ENCODE results near the gene SAXO1. TPM values are rescaled to one million over a fixed set of nuclear protein-coding genes. Genes with fewer than 3 reads are reported as not detected.

The SAXO1 gene
- total and polyA plus RNA-seq, 9 donors, result 0.04 to 0.22 (median 0.11) TPM

- no peak overlapping the region for H3K27ac ChIP-seq (ENCODE audit: low read length)
- peaks cover 8% of the 10 kb centered on the region for H3K4me1 ChIP-seq (ENCODE audit: control insufficient read depth, insufficient read depth, low read length)
- WGBS (ENCODE audit: insufficient coverage), result 100% methylated on average over 6 of the region's 11 CpGs
- H3K27me3 ChIP-seq (ENCODE audit: control insufficient read depth, insufficient read depth, low read length), result no peaks in the 10 kb centered on the region
- no peak for DNase-seq
- peaks cover 3% of the 10 kb centered on the region for H3K36me3 ChIP-seq (ENCODE audit: control insufficient read depth, insufficient read depth, low read length)
- no peaks in the 10 kb centered on the region for H3K9me3 ChIP-seq (replicated peaks; ENCODE audit: control insufficient read depth, low read depth, low read length)
- H3K4me3 ChIP-seq (ENCODE audit: low read length), result no peak overlapping the region
Measured at GRCh38 chr9:18905028-18905882, 127.8 kb downstream of the SAXO1 start.

- no peak for DNase-seq
- no peaks in the 10 kb centered on the region for H3K27me3 ChIP-seq (ENCODE audit: control insufficient read depth, insufficient read depth, low read length)
- H3K4me3 ChIP-seq (ENCODE audit: low read length), result no peak overlapping the region
- H3K27ac ChIP-seq (ENCODE audit: low read length), result no peak overlapping the region
- H3K9me3 ChIP-seq (replicated peaks; ENCODE audit: control insufficient read depth, low read depth, low read length), result no peaks in the 10 kb centered on the region
- 100% methylated on average over 1 of the region's 2 CpGs for WGBS (ENCODE audit: insufficient coverage)
- H3K4me1 ChIP-seq (ENCODE audit: control insufficient read depth, insufficient read depth, low read length), result peaks cover 8% of the 10 kb centered on the region
- peaks cover 3% of the 10 kb centered on the region for H3K36me3 ChIP-seq (ENCODE audit: control insufficient read depth, insufficient read depth, low read length)
Measured at GRCh38 chr9:18903450-18903849, 129.6 kb downstream of the SAXO1 start.

- H3K27me3 ChIP-seq (ENCODE audit: control insufficient read depth, insufficient read depth, low read length), result no peaks in the 10 kb centered on the region
- peaks cover 22% of the 10 kb centered on the region for H3K9me3 ChIP-seq (replicated peaks; ENCODE audit: control insufficient read depth, low read depth, low read length)
- DNase-seq, result no peak
- no peak overlapping the region for H3K27ac ChIP-seq (ENCODE audit: low read length)
- H3K36me3 ChIP-seq (ENCODE audit: control insufficient read depth, insufficient read depth, low read length), result peaks cover 17% of the 10 kb centered on the region
- H3K4me3 ChIP-seq (ENCODE audit: low read length), result no peak overlapping the region
- 100% methylated on average over 1 of the region's 2 CpGs for WGBS (ENCODE audit: insufficient coverage)
- H3K4me1 ChIP-seq (ENCODE audit: control insufficient read depth, insufficient read depth, low read length), result no peaks in the 10 kb centered on the region
Measured at GRCh38 chr9:18896531-18897179, 136.4 kb downstream of the SAXO1 start.

GRCh38 chr9:18896004-18896403 is 137.0 kb downstream of the SAXO1 start:
- peaks cover under 1% of the 10 kb centered on the region for H3K4me1 ChIP-seq (ENCODE audit: control insufficient read depth, insufficient read depth, low read length)
- H3K27ac ChIP-seq (ENCODE audit: low read length), result no peak overlapping the region
- DNase-seq, result no peak
- no peaks in the 10 kb centered on the region for H3K27me3 ChIP-seq (ENCODE audit: control insufficient read depth, insufficient read depth, low read length)
- no peak overlapping the region for H3K4me3 ChIP-seq (ENCODE audit: low read length)
- H3K36me3 ChIP-seq (ENCODE audit: control insufficient read depth, insufficient read depth, low read length), result peaks cover 19% of the 10 kb centered on the region
- peaks cover 22% of the 10 kb centered on the region for H3K9me3 ChIP-seq (replicated peaks; ENCODE audit: control insufficient read depth, low read depth, low read length)

GRCh38 chr9:18893491-18893890 is 139.5 kb downstream of the SAXO1 start:
- no peak for DNase-seq
- Histone ChIP-seq H3K4me1 (ENCODE audit: control insufficient read depth, insufficient read depth, low read length) (peaks cover 18% of the 10 kb centered on the region), H3K9me3 (replicated peaks; ENCODE audit: control insufficient read depth, low read depth, low read length) (peaks cover 22% of the 10 kb centered on the region), H3K27ac (ENCODE audit: low read length) (no peak overlapping the region), H3K4me3 (ENCODE audit: low read length) (no peak overlapping the region), H3K36me3 (ENCODE audit: control insufficient read depth, insufficient read depth, low read length) (peaks cover 21% of the 10 kb centered on the region), H3K27me3 (ENCODE audit: control insufficient read depth, insufficient read depth, low read length) (no peaks in the 10 kb centered on the region)
- WGBS (ENCODE audit: insufficient coverage), result no CpG with 5 or more reads among the region's 1 CpG

GRCh38 chr9:18893046-18893445 is 140.0 kb downstream of the SAXO1 start:
- H3K36me3 ChIP-seq (ENCODE audit: control insufficient read depth, insufficient read depth, low read length), result peaks cover 21% of the 10 kb centered on the region
- H3K27ac ChIP-seq (ENCODE audit: low read length), result no peak overlapping the region
- no peak for DNase-seq
- no peaks in the 10 kb centered on the region for H3K27me3 ChIP-seq (ENCODE audit: control insufficient read depth, insufficient read depth, low read length)
- H3K4me1 ChIP-seq (ENCODE audit: control insufficient read depth, insufficient read depth, low read length), result peaks cover 18% of the 10 kb centered on the region
- 100% methylated on average over 1 of the region's 4 CpGs for WGBS (ENCODE audit: insufficient coverage)
- H3K9me3 ChIP-seq (replicated peaks; ENCODE audit: control insufficient read depth, low read depth, low read length), result peaks cover 22% of the 10 kb centered on the region
- H3K4me3 ChIP-seq (ENCODE audit: low read length), result no peak overlapping the region

- WGBS (ENCODE audit: insufficient coverage), result 100% methylated on average over 3 of the region's 5 CpGs
- DNase-seq, result no peak
- Histone ChIP-seq H3K27me3 (ENCODE audit: control insufficient read depth, insufficient read depth, low read length) (no peaks in the 10 kb centered on the region), H3K9me3 (replicated peaks; ENCODE audit: control insufficient read depth, low read depth, low read length) (peaks cover 17% of the 10 kb centered on the region), H3K36me3 (ENCODE audit: control insufficient read depth, insufficient read depth, low read length) (peaks cover 19% of the 10 kb centered on the region), H3K4me3 (ENCODE audit: low read length) (no peak overlapping the region), H3K27ac (ENCODE audit: low read length) (no peak overlapping the region), H3K4me1 (ENCODE audit: control insufficient read depth, insufficient read depth, low read length) (peaks cover 18% of the 10 kb centered on the region)
Measured at GRCh38 chr9:18891946-18892670, 140.9 kb downstream of the SAXO1 start.

- Histone ChIP-seq H3K4me1 (ENCODE audit: control insufficient read depth, insufficient read depth, low read length) (peaks cover 18% of the 10 kb centered on the region), H3K9me3 (replicated peaks; ENCODE audit: control insufficient read depth, low read depth, low read length) (peaks cover 1% of the 10 kb centered on the region), H3K4me3 (ENCODE audit: low read length) (no peak overlapping the region), H3K27ac (ENCODE audit: low read length) (no peak overlapping the region), H3K27me3 (ENCODE audit: control insufficient read depth, insufficient read depth, low read length) (no peaks in the 10 kb centered on the region), H3K36me3 (ENCODE audit: control insufficient read depth, insufficient read depth, low read length) (peaks cover 16% of the 10 kb centered on the region)
- DNase-seq, result peak; percentile 59
- WGBS (ENCODE audit: insufficient coverage), result 0% methylated on average over 1 of the region's 4 CpGs
Measured at GRCh38 chr9:18890372-18890771, 142.6 kb downstream of the SAXO1 start.

- no peak overlapping the region for H3K4me3 ChIP-seq (ENCODE audit: low read length)
- DNase-seq, result no peak
- 89% methylated on average over 8 of the region's 12 CpGs for WGBS (ENCODE audit: insufficient coverage)
- peaks cover 18% of the 10 kb centered on the region for H3K4me1 ChIP-seq (ENCODE audit: control insufficient read depth, insufficient read depth, low read length)
- peaks cover 16% of the 10 kb centered on the region for H3K36me3 ChIP-seq (ENCODE audit: control insufficient read depth, insufficient read depth, low read length)
- H3K27me3 ChIP-seq (ENCODE audit: control insufficient read depth, insufficient read depth, low read length), result no peaks in the 10 kb centered on the region
- no peaks in the 10 kb centered on the region for H3K9me3 ChIP-seq (replicated peaks; ENCODE audit: control insufficient read depth, low read depth, low read length)
- H3K27ac ChIP-seq (ENCODE audit: low read length), result no peak overlapping the region
Measured at GRCh38 chr9:18889550-18889949, 143.5 kb downstream of the SAXO1 start.

- Histone ChIP-seq H3K4me1 (ENCODE audit: control insufficient read depth, insufficient read depth, low read length) (peaks cover 18% of the 10 kb centered on the region), H3K4me3 (ENCODE audit: low read length) (no peak overlapping the region), H3K9me3 (replicated peaks; ENCODE audit: control insufficient read depth, low read depth, low read length) (peaks cover 2% of the 10 kb centered on the region), H3K27ac (ENCODE audit: low read length) (no peak overlapping the region), H3K36me3 (ENCODE audit: control insufficient read depth, insufficient read depth, low read length) (peaks cover 15% of the 10 kb centered on the region), H3K27me3 (ENCODE audit: control insufficient read depth, insufficient read depth, low read length) (no peaks in the 10 kb centered on the region)
- no peak for DNase-seq
- no CpG with 5 or more reads among the region's 1 CpG for WGBS (ENCODE audit: insufficient coverage)
Measured at GRCh38 chr9:18888290-18888689, 144.7 kb downstream of the SAXO1 start.

Measured in muscle of leg (tissue), 11 donors.